ENCODE results near the gene WDR59.
"Not testable (repeated sequence)": the region's sequence is repeated elsewhere in the genome, so short reads cannot be mapped to it uniquely, and the experiment has no call there.

Gene WDR59

DNA sequence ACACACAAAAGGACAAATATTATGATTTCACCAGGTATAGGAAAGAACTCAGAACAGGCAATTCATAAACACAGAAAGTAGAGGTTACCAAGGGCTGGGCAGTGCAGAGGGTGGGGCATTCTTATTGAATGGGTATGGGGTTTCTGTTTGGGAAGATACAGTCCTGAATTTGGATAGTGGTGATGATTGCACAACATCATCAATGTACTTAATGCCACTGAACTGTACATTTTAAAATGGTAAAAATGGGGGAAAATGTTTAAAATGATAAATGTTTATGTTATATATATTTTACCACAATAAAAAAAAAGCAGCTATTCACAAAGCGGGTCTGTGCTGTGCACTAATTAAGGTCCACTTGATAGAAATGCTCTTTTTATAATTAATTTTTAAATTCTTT lies 137.7 kb downstream of the WDR59 start:
- no peak for DNase-seq

DNA sequence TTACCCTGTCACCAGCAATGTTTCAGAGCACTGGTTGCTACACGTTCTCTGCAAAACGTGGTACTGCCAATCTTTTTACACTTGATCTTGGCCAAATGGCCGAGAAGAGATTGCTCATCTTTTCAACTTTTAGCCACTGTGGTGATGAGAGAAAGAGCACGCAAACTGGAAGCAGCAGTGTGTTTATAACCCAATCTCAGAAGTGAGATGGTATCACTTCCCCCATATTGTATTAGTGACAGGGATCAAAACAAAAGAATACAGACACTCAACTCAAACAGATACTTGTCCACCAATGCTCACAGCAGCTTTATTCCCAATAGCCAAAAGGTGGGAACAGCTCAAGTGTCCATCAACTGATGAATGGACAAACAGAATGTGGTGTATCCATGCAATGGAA lies 138.2 kb downstream of the WDR59 start:
- DNase-seq: no peak

DNA sequence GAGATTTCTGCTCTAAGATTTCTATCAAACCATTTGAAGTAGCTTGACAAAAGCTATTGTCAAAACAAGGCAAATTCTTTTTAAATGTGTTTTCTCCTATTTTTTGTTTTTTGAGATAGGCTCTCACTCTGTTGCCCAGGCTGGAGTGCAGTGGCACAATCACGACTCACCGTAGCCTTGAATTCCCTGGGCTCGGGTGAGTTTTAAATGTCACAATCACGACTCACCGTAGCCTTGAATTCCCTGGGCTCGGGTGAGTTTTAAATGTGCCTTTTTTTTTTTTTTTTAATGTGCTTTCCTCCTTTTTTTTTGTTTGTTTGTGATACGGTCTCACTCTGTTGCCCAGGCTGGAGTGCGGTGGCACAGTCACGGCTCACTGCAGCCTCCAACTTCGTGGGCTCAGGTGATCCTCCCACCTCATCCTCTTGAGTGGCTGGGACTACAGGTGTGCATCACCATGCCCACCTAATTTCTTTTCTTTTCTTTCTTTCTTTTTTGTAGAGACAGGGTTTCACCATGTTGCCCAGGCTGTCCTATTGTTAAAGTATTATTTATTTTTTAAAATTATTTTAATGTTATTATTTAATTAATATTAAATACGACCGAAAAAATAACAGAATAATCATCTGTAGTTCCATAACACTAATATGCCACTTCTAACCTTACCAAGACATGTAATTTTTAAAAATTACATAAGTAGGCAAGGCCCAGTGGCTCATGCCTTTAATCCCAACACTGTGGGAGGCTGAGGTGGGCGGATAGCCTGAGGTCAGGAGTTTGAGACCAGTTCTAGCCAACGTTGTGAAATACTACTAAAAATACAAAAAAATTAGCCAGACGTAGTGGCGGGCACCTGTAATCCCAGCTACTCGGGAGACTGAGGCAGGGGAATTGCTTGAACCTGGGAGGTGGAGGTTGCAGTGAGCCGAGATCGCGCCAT lies 140.6 kb downstream of the WDR59 start:
- DNase-seq: no peak

DNA sequence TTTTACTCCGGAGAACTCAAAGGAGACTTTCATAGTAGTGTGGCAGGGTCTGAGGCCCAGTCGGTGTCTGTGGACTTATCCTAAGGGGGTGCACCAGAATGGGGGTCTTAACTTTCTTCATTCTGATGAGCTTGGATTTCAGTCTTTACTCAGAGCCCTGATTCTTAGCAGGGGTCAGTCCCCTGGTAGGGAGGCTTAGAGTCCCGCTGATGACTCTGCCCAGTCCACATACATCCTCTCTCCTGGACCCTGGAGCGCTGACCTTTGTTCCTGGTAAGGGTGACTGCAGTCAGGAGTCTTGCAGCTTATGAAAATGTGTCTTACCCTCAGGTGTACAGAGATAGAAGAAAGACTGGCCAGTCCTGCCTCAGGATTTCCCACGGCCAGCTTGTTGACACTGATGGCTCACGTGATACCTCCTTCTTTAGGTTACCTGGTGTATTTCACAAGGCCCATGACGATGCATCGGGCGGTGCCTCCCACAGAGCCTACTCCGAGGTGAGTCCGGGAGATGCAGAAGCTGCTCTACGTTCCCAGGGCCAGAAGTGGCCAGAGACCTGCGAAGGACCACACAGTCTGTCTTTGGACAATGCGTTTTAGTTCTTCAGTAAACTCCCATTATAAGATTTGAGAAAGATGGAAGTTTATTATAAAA lies 141.4 kb downstream of the WDR59 start:
- not testable (repeated sequence) for DNase-seq

DNA sequence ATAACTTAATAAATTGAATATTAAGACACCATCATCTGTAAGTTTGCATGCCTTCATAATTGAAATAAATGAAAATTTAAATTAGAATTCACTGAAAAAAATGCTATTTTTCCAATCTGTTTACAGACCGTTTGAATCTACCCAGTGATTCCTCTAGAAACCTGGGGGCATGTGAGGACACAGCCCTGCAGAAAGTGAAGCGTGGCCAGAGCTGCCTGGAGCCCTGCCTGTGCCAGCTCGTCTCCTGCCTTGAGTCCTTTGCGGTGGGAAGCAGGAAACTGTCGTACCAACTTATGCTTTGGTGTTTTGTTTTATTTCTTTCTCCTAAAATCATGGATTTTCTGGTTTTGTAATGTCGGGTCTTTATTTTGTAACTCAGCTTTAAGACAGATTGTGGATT lies 142.5 kb downstream of the WDR59 start:
- no peak for DNase-seq

DNA sequence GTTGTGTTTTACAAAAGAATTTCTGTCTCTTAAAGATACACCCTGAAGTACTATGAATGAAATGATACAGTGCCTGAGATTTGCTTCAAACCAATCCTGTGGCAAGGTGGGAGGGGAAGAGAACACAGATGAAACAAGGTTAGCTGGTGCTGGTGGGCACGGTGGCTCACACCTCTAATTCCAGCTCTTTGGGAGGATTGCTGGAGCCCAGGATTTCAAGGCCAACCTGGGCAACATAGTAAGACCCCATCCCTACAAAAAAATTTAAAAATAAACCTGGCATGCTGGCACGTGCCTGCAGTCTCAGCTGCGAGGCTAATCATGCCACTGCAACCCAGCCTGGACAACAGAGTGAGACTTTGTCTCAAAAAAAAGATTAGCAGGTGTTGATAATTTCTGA lies 143.0 kb downstream of the WDR59 start:
- DNase-seq: no peak

DNA sequence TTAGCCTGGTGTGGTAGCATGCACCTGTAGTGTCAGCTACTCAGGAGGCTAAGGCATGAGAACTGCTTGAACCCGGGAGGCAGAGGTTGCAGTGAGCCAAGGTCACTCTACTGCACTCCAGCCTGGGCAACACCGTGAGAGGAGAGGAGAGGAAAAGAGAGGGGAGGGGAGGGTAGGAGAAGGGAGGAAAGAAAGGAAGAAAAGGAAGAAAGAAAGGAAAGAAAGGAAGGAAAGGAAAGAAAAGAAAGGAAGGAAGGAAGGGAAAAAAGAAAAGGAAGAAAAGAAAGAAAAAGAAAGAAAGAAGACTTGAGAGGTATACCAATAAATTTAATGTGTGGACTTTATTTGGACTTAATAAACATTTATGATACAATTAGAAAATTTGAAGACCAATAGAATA lies 143.5 kb downstream of the WDR59 start:
- no peak for DNase-seq

DNA sequence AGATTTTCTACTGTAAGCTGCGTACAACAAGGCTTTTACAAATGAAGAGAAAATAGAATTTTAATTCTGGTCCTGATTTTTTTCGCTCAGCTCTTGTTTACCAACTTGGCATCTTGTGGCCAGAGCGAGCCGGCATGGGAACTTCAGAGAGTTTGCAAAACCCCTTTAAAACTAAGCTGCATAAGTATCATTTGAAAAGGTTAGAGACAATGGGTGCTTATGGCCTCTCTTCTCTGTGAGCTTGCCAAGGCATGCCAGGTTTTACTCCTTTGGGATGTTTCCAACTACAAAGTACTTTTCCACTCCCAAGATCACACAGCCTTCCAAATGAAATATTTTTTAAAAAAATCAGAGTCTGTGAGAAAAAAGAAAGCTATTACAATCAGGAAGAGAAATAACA lies 147.9 kb downstream of the WDR59 start:
- DNase-seq: no peak

DNA sequence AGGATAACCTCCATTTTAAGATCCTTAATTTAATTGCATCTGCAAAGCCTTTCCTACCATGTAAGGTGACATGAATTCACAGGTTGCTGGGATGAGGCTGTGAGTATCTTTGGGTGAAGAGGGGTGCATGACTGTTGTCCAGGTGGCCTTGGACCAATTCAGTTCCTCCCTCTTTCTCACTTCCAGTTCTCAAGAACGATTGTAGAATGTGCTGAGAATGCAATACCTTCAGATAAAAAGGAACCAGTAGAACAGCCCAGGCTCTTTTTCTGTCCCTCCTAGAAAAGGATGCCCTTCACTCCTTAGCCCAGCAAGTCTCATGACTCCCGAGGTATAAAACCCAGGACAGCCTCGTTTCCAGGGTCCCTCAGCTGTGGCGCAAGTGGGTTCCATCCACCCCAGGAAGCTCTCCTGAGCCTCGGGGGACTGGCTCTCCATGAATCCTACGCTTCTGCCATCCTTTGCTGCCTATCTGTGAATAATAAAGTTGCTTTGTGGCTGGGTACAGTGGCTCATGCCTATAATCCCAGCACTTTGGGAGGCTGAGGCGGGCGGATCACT lies 148.7 kb downstream of the WDR59 start:
- DNase-seq: no peak

DNA sequence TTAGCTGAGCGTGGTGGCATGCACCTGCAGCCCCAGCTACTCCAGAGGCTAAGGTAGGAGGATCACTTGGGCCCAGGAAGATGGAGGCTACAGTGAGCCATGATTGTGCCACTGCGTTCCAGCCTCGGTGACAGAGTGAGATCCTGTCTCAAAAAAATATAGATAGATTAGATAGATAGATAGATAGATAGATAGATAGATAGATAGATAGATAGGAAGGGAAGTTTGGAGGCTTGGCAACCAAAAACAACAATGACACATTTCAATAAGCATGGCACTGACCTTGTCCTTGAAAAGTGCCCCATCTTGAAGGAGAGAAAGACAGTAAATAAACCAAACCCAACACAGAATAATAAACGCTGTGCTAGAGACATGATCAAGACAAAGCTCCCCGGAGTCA lies 152.7 kb downstream of the WDR59 start:
- DNase-seq: no peak

DNA sequence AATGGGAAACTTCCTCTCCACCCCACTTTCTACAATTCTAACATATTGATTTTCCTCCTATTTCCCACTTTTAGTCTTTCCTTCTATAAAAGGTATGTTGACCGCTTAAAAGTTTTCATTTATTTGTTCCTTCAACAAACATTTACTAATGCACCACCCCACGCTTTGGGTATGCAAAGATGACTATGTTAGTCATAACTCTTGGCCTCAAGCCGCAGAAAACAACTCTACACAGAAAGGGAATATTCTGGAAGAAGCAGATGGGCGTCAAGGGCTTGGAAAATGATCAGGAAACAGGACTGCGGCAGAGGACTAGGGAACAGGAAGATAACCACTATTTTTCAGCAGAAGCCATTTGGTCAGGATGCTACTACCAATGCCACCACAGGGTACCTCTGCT lies 153.5 kb downstream of the WDR59 start:
- no peak for DNase-seq

DNA sequence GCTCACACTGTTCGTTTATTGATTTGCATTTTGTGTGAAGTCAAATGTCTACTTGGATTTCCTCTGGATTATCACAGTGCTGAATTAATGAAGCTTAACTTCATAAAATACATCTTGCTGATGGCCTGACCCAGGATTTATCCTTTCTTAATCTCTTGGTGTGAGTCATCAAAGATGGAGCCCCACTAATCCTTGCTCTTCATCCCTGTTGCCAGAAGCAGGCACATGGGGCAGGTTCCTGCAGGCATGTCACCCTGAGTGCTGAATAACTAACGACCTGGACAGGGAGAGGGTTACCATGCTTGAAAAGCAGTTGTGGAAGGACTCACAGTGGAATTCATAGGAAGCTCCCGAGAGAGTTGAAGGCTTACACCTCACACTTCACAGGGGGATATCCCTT lies 154.3 kb downstream of the WDR59 start:
- DNase-seq: no peak

DNA sequence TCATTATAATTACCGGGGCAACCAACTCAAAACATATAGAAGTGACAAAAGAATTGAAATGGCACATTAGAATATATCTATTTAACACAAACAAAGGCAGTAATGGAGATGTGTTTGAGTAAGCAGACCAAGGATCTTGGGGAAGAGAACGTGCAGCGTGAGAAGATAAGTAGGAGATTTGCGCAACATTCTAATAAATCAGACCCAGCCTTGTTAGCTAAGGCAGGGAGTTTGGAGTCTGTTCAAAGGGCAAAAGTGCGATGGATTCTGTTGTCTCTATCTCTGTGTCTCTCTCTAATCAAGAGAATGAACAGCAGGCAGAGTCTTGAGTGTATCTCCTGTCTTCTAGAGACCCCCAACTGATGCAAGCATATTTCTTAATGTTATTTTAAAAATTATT lies 155.3 kb downstream of the WDR59 start:
- no peak for DNase-seq

DNA sequence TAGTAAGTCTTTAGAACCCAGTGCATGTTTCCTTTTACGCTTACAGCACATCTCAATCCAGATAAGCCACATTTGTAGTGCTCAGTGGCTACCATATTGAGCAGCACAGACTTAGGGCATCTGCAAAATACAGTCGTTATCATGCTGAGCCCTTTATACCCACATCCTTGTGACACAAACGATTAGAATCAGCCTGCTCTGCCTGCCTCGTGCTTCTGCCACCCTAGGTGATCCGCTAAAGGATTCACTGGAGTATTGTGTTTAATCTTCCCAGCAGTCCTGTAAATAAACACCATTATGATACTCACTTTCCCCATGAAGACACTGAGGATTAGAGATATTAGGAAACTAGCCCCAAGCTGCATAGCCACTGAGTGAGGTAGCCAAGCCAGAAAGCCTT lies 159.0 kb downstream of the WDR59 start:
- no peak for DNase-seq

DNA sequence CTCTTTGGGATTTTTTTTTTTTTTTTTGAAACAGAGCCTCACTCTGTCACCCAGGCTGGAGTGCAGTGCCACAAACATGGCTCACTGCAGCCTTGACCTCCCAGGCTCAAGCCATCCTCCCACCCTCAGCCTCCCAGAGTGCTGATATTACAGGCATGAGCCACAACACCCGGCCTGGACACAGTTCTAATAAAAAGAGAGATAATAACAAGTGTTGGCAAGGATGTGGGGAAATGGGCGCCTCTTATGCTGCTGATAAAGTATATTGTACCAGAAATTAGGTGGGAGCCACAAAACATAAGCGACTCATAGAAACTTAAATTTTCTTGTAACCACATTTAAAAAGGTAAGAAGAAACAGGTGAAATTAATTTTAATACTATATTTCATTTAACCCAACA lies 159.9 kb downstream of the WDR59 start:
- no peak for DNase-seq

Data from CD4-positive, alpha-beta T cell treated with Interleukin-15 for 1 hour (primary cell).